Astrocyte of the hippocampus (primary cell): ENCODE results near the gene SYT14.

Source experiments
- DNase-seq: peaks from one replicate; pipeline ENCODE4 v3.0.0; 2011; ENCODE audit warnings: low read depth, low spot score

The SYT14 gene

GRCh38 chr1:210200124-210200736, 262.2 kb downstream of the SYT14 start:
- no peak for DNase-seq

GRCh38 chr1:210201681-210202080, 263.7 kb downstream of the SYT14 start:
- peak; percentile 7 for DNase-seq

GRCh38 chr1:210207597-210208450, 269.8 kb downstream of the SYT14 start:
- no peak for DNase-seq

GRCh38 chr1:210213335-210213734, 275.3 kb downstream of the SYT14 start:
- no peak for DNase-seq

- no peak for DNase-seq
These were observed 276.8 kb downstream of the SYT14 start for GRCh38 chr1:210214573-210215409.

GRCh38 chr1:210217482-210217881, 279.5 kb downstream of the SYT14 start:
- no peak for DNase-seq

GRCh38 chr1:210218047-210218446, 280.0 kb downstream of the SYT14 start:
- no peak for DNase-seq
